SK-N-SH (cell line): Measurements from ENCODE around the gene ADAP1. TPM values are rescaled to one million over a fixed set of nuclear protein-coding genes. Genes with fewer than 3 reads are reported as not detected.

Source experiments
- CTCF ChIA-PET: fragments of 300-600, 350-600 bp; formaldehyde crosslinking; extraction: SDS; loops from one replicate; lab custom pipeline; 2021; lab: Yijun Ruan, JAX
- POLR2A ChIA-PET: fragments of 350-600 bp; sonication (Branson Sonifier 250); formaldehyde crosslinking; extraction: SDS; loops from one replicate; lab custom pipeline; 2020; ENCODE audit warnings: antibody characterized with exemption, inconsistent platforms; lab: Yijun Ruan, JAX
- DNase-seq: peaks from one replicate; pipeline ENCODE4 v3.0.0; 2012
- H2AFZ ChIP-seq: fragments of 200-600 bp; sonication (generic); 2 replicates; pipeline ENCODE4 v1.8.1; 2016; ENCODE audit warnings: antibody characterized with exemption, mild to moderate bottlenecking, low read depth
- H3F3A ChIP-seq: fragments of 200-600 bp; sonication (generic); replicated peaks from 2 replicates; pipeline ENCODE3; 2016; ENCODE audit warnings: antibody characterized with exemption, mild to moderate bottlenecking; ENCODE audit not compliant: insufficient read depth
- H3K27ac ChIP-seq, 2 experiments: fragments of 200-500 bp in 1 of 2; fragments of 200-600 bp in 1 of 2; sonication (Bioruptor generic) in 1 of 2; sonication (generic), shearing (Covaris generic) in 1 of 2; 2 replicates each; pipeline versions ENCODE4 v1.5.1 to v1.6.1; 2014 to 2016; ENCODE audit warnings: low read depth in 2 of 2, inconsistent platforms in 1 of 2, low read length in 1 of 2, mild to moderate bottlenecking in 1 of 2, mixed read lengths in 1 of 2
- H3K27me3 ChIP-seq: fragments of 200-600 bp; sonication (generic), shearing (Covaris generic); 2 replicates; pipeline ENCODE4 v1.6.1; 2016; ENCODE audit warnings: mixed run types; ENCODE audit not compliant: insufficient read depth
- H3K36me3 ChIP-seq, 2 experiments: fragments of 200-500 bp in 1 of 2; fragments of 200-600 bp in 1 of 2; sonication (Bioruptor generic) in 1 of 2; sonication (generic) in 1 of 2; replicated peaks in 1 of 2; 2 replicates each; pipeline versions ENCODE3 to v1.5.1; 2014 to 2016; ENCODE audit warnings: low read length in 1 of 2, mild to moderate bottlenecking in 1 of 2; ENCODE audit not compliant: insufficient read depth in 2 of 2, control insufficient read depth in 1 of 2
- H3K4me1 ChIP-seq, 2 experiments: fragments of 200-500 bp in 1 of 2; fragments of 200-600 bp in 1 of 2; sonication (Bioruptor generic) in 1 of 2; sonication (generic), shearing (Covaris generic) in 1 of 2; 2 replicates each; pipeline versions ENCODE4 v1.5.1 to v1.6.1; 2014 to 2016; ENCODE audit warnings: low read depth in 1 of 2, low read length in 1 of 2, mixed run types in 1 of 2; ENCODE audit not compliant: insufficient read depth in 2 of 2, control insufficient read depth in 1 of 2
- H3K4me2 ChIP-seq: fragments of 200-600 bp; sonication (generic), shearing (Covaris generic); 2 replicates; pipeline ENCODE4 v1.6.1; 2017; ENCODE audit warnings: mixed run types
- H3K4me3 ChIP-seq, 2 experiments: fragments of 200-500 bp in 1 of 2; fragments of 200-600 bp in 1 of 2; sonication (Bioruptor generic) in 1 of 2; sonication (generic), shearing (Covaris generic) in 1 of 2; 2 replicates each; pipeline versions ENCODE4 v1.5.1 to v1.8.1; 2014 to 2016; ENCODE audit warnings: low read depth in 2 of 2, inconsistent platforms in 1 of 2, low read length in 1 of 2, mild to moderate bottlenecking in 1 of 2, mixed read lengths in 1 of 2, moderate library complexity in 1 of 2
- H3K79me2 ChIP-seq: fragments of 200-600 bp; sonication (generic); 2 replicates; pipeline ENCODE4 v1.8.1; 2017; ENCODE audit warnings: mild to moderate bottlenecking; ENCODE audit not compliant: insufficient read depth
- H3K9ac ChIP-seq: fragments of 200-600 bp; sonication (generic); 2 replicates; pipeline ENCODE4 v1.6.1; 2017; ENCODE audit warnings: mixed run types
- H3K9me2 ChIP-seq: fragments of 200-600 bp; sonication (generic); 2 replicates; pipeline ENCODE4 v1.6.1; 2017; ENCODE audit warnings: mixed run types
- H3K9me3 ChIP-seq: fragments of 200-600 bp; sonication (generic); 2 replicates; pipeline ENCODE4 v1.6.1; 2017; ENCODE audit warnings: mixed run types, mild to moderate bottlenecking, moderate library complexity
- H4K20me1 ChIP-seq: fragments of 200-600 bp; sonication (generic); 2 replicates; pipeline ENCODE4 v1.6.1; 2017; ENCODE audit warnings: mild to moderate bottlenecking, mixed run types; ENCODE audit not compliant: insufficient read depth
- CHD2 ChIP-seq: fragments of 150-350 bp; IDR thresholded peaks from 2 replicates; pipeline ENCODE4 v1.6.1; 2018; ENCODE audit warnings: low read length; ENCODE audit not compliant: partially characterized antibody
- ELF1 ChIP-seq: IDR thresholded peaks from 2 replicates; pipeline ENCODE4 v1.4.0; 2012
- FOSL2 ChIP-seq: IDR thresholded peaks from 2 replicates; pipeline ENCODE4 v1.4.0; 2012; ENCODE audit warnings: low read depth, mild to moderate bottlenecking, moderate library complexity, borderline replicate concordance
- GABPA ChIP-seq: IDR thresholded peaks from 2 replicates; pipeline ENCODE4 v1.4.0; 2012; ENCODE audit warnings: low read depth, mild to moderate bottlenecking
- JUND ChIP-seq: IDR thresholded peaks from 2 replicates; pipeline ENCODE4 v1.4.0; 2012
- MEF2A ChIP-seq: IDR thresholded peaks from 2 replicates; pipeline ENCODE4 v1.4.0; 2012; ENCODE audit warnings: low read depth, borderline replicate concordance
- MXI1 ChIP-seq: IDR thresholded peaks from 2 replicates; pipeline ENCODE4 v1.6.1; 2012; ENCODE audit warnings: mild to moderate bottlenecking, low read depth, low read length, improper control_type of control experiment
- NFIC ChIP-seq: IDR thresholded peaks from 2 replicates; pipeline ENCODE4 v1.4.0; 2012; ENCODE audit warnings: borderline replicate concordance
- NRF1 ChIP-seq: IDR thresholded peaks from 2 replicates; pipeline ENCODE4 v1.6.1; 2012; ENCODE audit warnings: low read depth, mild to moderate bottlenecking, low read length
- RAD21 ChIP-seq: IDR thresholded peaks from 2 replicates; pipeline ENCODE4 v1.6.1; 2012; ENCODE audit warnings: mild to moderate bottlenecking, low read length
- RCOR1 ChIP-seq: fragments of 150-350 bp; IDR thresholded peaks from 2 replicates; pipeline ENCODE4 v1.6.1; 2017; ENCODE audit warnings: antibody characterized with exemption, low read length
- TAF1 ChIP-seq: IDR thresholded peaks from 2 replicates; pipeline ENCODE4 v1.6.1; 2012; ENCODE audit warnings: low read depth, mild to moderate bottlenecking, low read length, moderate library complexity, borderline replicate concordance
- TCF12 ChIP-seq: IDR thresholded peaks from 2 replicates; pipeline ENCODE4 v1.4.0; 2012
- TEAD4 ChIP-seq: IDR thresholded peaks from 2 replicates; pipeline ENCODE4 v1.4.0; 2012; ENCODE audit warnings: mild to moderate bottlenecking, borderline replicate concordance; ENCODE audit not compliant: insufficient read depth
- YY1 ChIP-seq: IDR thresholded peaks from 2 replicates; pipeline ENCODE4 v1.4.0; 2012; ENCODE audit warnings: low read depth, mild to moderate bottlenecking
- WGBS: methylation state at CpG from one replicate; pipeline ENCODE4 v1.1.6; 2017; ENCODE audit warnings: low lambda C conversion rate; 5-methylcytosine and 5-hydroxymethylcytosine counted together
- polyA plus RNA-seq, 3 experiments: library from polyadenylated mRNA; depleted of rRNA; stranded (reverse); fragments of >200 nt; gene quantifications; 2 replicates each; pipeline ENCODE4 v1.2.3, GENCODE V29; 2012
- TF ChIP-seq, protein P1 (sequence below): IDR thresholded peaks from 2 replicates; pipeline ENCODE4 v1.4.0; 2012; ENCODE audit warnings: low read depth, borderline replicate concordance
- TF ChIP-seq, protein P2 (sequence below): IDR thresholded peaks from 2 replicates; pipeline ENCODE4 v1.4.0; 2012; ENCODE audit warnings: low read depth
- TF ChIP-seq, protein P3 (sequence below): IDR thresholded peaks from 2 replicates; pipeline ENCODE4 v1.4.0; 2012; ENCODE audit warnings: low read depth, borderline replicate concordance

The ADAP1 gene
- polyA plus RNA-seq, 1 of the 3 experiments (the other 2 are of a cell fraction): 3.2 TPM

DNA sequence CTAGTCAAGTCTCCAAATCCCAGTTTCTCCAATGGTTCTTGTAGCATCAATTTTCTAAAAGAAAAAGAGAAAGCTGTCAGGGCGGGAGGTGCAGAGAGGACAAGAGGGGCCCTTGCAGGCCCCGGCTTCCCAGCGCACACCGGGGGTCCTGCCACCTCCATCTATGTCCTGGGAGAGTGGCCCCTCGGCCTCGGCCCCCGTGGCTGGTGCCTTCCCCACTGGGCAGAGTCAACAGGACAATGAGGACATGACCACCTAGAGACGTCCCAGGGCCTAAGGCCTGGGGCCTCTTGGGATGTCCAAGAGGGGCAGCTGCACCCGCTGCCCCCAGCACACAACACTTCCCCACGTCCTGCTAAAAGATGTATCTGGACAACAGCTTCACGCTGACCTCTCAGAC lies 14.9 kb upstream of the ADAP1 start:
- Histone ChIP-seq H3K79me2 (peaks cover 59% of the 10 kb centered on the region), H3K27ac (no peak overlapping the region), H3K4me1 (peaks cover 14 to 15% of the 10 kb centered on the region in 2 experiments; a peak in 3 of 4 replicates), H3K9me3 (no peaks in the 10 kb centered on the region), H4K20me1 (peaks cover 70% of the 10 kb centered on the region), H3F3A (peaks cover 18% of the 10 kb centered on the region), H3K36me3 (peaks cover 34 to 56% of the 10 kb centered on the region in 2 experiments), H3K27me3 (no peaks in the 10 kb centered on the region), H3K9me2 (no peaks in the 10 kb centered on the region), H2AFZ (no peak overlapping the region), H3K9ac (no peak overlapping the region), H3K4me2 (no peak overlapping the region), H3K4me3 (no peak overlapping the region)
- TF ChIP-seq TCF12 (no peak), ELF1 (no peak), TEAD4 (no peak), RCOR1 (no peak)
- WGBS: 96% methylated on average over 11 of the region's 11 CpGs
- ChIA-PET CTCF (interaction anchor here (0.8 to 2.8 kb wide), 4 partner anchors 15 to 97 kb away, joined by 3 to 19 read pairs (median 4); partner anchors contain the start of gene ADAP1), POLR2A (no interaction called here)
- DNase-seq: no peak

DNA sequence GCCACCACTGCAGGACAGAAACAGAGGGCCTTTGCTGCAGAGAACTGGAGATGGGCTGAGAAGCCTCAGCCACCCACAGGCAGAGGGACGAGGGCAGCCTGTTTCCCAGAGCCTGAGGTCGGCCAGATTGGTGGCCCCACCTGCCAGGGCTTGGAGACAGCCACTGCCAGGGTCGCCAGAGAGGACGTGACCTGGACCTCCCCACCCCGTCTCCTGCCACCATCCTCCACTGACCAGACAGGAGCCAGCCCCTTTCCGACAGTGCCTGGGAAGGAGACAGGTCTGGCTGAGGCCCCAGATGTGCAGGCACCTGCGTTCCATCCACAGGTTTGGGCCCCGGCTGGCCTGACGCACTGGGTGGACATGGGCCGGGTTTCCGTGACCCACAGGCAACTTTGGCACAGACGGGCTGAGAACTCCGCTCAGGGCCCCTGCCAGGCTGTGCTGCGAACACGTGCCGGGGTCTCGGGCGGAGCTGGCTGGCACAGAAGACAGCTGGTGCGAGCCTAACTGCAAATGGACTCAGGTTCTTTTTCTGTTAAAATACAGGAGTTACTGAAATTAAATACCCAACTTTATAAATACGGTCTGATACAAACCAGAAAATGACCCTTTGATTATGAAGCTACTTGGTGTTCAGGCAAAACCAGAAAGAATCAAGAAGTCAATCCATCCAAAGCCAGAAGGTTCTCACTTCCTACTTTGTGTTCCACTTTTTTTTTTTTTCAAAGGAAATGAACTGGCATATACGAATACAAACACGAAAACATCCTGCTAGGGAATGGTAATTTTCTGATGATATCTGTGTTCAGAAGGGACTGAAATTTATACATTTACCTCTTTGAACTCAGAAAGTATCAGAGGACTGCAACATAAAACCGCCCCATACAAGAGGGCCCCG lies 14.0 kb upstream of the ADAP1 start:
- ChIA-PET POLR2A (no interaction called here), CTCF (interaction anchor here (0.6 to 2.8 kb wide), 8 partner anchors 14 to 655 kb away, joined by 3 to 19 read pairs (median 3); partner anchors contain the start of gene ADAP1)
- Histone ChIP-seq H3K4me3 (no peak overlapping the region), H3K4me1 (peaks cover 7 to 18% of the 10 kb centered on the region in 2 experiments; a peak in 3 of 4 replicates), H3K9ac (no peak overlapping the region), H3K79me2 (peaks cover 49% of the 10 kb centered on the region), H2AFZ (no peak overlapping the region), H3K9me2 (no peaks in the 10 kb centered on the region), H3F3A (peaks cover 19% of the 10 kb centered on the region), H3K36me3 (peaks cover 34 to 56% of the 10 kb centered on the region in 2 experiments), H3K27me3 (no peaks in the 10 kb centered on the region), H3K9me3 (no peaks in the 10 kb centered on the region), H3K27ac (no peak overlapping the region), H4K20me1 (peaks cover 63% of the 10 kb centered on the region), H3K4me2 (no peak overlapping the region)
- no peak for DNase-seq
- TF ChIP-seq MEF2A: no peak
- no peak for TF ChIP-seq NFIC
- TF ChIP-seq FOSL2: no peak
- TF ChIP-seq, protein P1, sequence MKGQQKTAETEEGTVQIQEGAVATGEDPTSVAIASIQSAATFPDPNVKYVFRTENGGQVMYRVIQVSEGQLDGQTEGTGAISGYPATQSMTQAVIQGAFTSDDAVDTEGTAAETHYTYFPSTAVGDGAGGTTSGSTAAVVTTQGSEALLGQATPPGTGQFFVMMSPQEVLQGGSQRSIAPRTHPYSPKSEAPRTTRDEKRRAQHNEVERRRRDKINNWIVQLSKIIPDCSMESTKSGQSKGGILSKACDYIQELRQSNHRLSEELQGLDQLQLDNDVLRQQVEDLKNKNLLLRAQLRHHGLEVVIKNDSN: no peak
- TF ChIP-seq, protein P2, sequence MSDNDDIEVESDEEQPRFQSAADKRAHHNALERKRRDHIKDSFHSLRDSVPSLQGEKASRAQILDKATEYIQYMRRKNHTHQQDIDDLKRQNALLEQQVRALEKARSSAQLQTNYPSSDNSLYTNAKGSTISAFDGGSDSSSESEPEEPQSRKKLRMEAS: no peak
- no peak for TF ChIP-seq NRF1
- TF ChIP-seq RCOR1: no peak
- no peak for TF ChIP-seq RAD21
- no peak for TF ChIP-seq TAF1
- no peak for TF ChIP-seq MXI1
- TF ChIP-seq JUND: no peak
- TF ChIP-seq YY1: no peak
- TF ChIP-seq GABPA: no peak
- TF ChIP-seq, protein P3, sequence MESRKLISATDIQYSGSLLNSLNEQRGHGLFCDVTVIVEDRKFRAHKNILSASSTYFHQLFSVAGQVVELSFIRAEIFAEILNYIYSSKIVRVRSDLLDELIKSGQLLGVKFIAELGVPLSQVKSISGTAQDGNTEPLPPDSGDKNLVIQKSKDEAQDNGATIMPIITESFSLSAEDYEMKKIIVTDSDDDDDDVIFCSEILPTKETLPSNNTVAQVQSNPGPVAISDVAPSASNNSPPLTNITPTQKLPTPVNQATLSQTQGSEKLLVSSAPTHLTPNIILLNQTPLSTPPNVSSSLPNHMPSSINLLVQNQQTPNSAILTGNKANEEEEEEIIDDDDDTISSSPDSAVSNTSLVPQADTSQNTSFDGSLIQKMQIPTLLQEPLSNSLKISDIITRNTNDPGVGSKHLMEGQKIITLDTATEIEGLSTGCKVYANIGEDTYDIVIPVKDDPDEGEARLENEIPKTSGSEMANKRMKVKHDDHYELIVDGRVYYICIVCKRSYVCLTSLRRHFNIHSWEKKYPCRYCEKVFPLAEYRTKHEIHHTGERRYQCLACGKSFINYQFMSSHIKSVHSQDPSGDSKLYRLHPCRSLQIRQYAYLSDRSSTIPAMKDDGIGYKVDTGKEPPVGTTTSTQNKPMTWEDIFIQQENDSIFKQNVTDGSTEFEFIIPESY: no peak
- TF ChIP-seq CHD2: no peak
- WGBS: 95% methylated on average over 21 of the region's 24 CpGs
